ENCODE measurements around the gene GAB4.

DNA sequence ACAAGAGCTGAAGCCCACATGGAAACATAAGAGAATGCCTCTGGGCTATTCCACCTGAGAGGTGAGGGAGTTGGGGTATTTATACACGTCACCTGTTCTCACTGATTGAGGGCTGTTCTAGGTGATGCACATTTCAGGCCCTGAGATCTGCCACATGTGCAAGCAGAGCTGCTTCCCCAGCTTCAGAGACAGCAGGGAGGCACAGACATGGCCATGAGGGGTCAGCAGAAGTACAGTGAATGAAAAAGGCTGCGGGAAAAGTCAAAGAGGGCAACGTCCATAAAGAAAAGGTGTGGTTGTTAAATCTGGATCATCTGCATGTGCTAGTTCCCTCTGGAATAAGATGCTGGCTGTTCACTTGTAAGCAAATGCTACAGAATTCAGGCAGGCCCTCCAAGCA, 75.4 kb downstream of the GAB4 start:
- TF ChIP-seq POLR2A (IDR thresholded peaks at IDR 0.05): no peak
- TF ChIP-seq, protein P1, sequence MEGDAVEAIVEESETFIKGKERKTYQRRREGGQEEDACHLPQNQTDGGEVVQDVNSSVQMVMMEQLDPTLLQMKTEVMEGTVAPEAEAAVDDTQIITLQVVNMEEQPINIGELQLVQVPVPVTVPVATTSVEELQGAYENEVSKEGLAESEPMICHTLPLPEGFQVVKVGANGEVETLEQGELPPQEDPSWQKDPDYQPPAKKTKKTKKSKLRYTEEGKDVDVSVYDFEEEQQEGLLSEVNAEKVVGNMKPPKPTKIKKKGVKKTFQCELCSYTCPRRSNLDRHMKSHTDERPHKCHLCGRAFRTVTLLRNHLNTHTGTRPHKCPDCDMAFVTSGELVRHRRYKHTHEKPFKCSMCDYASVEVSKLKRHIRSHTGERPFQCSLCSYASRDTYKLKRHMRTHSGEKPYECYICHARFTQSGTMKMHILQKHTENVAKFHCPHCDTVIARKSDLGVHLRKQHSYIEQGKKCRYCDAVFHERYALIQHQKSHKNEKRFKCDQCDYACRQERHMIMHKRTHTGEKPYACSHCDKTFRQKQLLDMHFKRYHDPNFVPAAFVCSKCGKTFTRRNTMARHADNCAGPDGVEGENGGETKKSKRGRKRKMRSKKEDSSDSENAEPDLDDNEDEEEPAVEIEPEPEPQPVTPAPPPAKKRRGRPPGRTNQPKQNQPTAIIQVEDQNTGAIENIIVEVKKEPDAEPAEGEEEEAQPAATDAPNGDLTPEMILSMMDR (IDR thresholded peaks at IDR 0.05 in 4 of 5, conservative IDR thresholded peaks at IDR 0.05 in 1 of 5): peak in 3 of 5 experiments; percentile 10 to 31 (median 27)
